ENCODE measurements around the gene SLC30A3. TPM values are rescaled to one million over a fixed set of nuclear protein-coding genes. Genes with fewer than 3 reads are reported as not detected.
A peak's percentile ranks its signal among the peaks of the same experiment; 100 is the strongest.

The SLC30A3 gene
- total and polyA plus RNA-seq, 3 donors from 2014 or later: 111 to 160 (median 130) TPM

GRCh38 chr2:27233341-27233740 lies 29.5 kb downstream of the SLC30A3 start:
- Histone ChIP-seq H3K27ac (no peak overlapping the region), H3K4me3 (no peak overlapping the region), H3K36me3 (ENCODE audit: low read depth, missing control alignments) (no peaks in the 10 kb centered on the region), H3K27me3 (no peaks in the 10 kb centered on the region), H3K9me3 (no peaks in the 10 kb centered on the region), H3K4me1 (peaks cover 4% of the 10 kb centered on the region)
- 93% methylated on average over 14 of the region's 14 CpGs; no CpG with 5 or more reads in 1 of the 2 donors for WGBS, 2 donors
- TF ChIP-seq, protein P1, sequence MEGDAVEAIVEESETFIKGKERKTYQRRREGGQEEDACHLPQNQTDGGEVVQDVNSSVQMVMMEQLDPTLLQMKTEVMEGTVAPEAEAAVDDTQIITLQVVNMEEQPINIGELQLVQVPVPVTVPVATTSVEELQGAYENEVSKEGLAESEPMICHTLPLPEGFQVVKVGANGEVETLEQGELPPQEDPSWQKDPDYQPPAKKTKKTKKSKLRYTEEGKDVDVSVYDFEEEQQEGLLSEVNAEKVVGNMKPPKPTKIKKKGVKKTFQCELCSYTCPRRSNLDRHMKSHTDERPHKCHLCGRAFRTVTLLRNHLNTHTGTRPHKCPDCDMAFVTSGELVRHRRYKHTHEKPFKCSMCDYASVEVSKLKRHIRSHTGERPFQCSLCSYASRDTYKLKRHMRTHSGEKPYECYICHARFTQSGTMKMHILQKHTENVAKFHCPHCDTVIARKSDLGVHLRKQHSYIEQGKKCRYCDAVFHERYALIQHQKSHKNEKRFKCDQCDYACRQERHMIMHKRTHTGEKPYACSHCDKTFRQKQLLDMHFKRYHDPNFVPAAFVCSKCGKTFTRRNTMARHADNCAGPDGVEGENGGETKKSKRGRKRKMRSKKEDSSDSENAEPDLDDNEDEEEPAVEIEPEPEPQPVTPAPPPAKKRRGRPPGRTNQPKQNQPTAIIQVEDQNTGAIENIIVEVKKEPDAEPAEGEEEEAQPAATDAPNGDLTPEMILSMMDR (IDR thresholded peaks at IDR 0.05): no peak
- no peak for TF ChIP-seq POLR2A (IDR thresholded peaks at IDR 0.05)
- no peak for DNase-seq
- intact Hi-C loops (cut with DNase I; ENCODE audit: low total_unique reads): no loop called here

DNA sequence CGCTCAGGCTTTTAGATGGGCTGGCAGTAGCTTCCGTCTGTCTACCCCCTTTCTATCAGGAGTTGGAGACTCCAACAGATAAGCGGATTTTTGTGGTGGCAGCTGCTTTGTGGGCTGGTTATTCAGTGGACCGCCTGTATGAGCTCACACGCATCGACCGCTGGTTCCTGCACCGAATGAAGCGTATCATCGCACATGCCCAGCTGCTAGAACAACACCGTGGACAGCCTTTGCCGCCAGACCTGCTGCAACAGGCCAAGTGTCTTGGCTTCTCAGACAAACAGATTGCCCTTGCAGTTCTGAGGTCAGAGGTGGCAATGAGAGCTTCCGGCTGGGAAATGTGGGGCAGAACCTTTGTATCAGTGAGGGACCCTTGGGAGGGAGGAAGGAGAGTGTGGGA lies 30.9 kb downstream of the SLC30A3 start:
- Histone ChIP-seq H3K27ac (no peak overlapping the region), H3K4me1 (peaks cover 14% of the 10 kb centered on the region), H3K36me3 (ENCODE audit: low read depth, missing control alignments) (no peaks in the 10 kb centered on the region), H3K9me3 (no peaks in the 10 kb centered on the region), H3K27me3 (no peaks in the 10 kb centered on the region), H3K4me3 (no peak overlapping the region)
- TF ChIP-seq POLR2A (IDR thresholded peaks at IDR 0.05): no peak
- TF ChIP-seq, protein P1 (IDR thresholded peaks at IDR 0.05): no peak
- WGBS, 2 donors: 93 to 94% methylated on average over 9 to 13 of the region's 13 CpGs
- intact Hi-C loops (cut with DNase I; ENCODE audit: low total_unique reads): no loop called here
- DNase-seq: no peak

DNA sequence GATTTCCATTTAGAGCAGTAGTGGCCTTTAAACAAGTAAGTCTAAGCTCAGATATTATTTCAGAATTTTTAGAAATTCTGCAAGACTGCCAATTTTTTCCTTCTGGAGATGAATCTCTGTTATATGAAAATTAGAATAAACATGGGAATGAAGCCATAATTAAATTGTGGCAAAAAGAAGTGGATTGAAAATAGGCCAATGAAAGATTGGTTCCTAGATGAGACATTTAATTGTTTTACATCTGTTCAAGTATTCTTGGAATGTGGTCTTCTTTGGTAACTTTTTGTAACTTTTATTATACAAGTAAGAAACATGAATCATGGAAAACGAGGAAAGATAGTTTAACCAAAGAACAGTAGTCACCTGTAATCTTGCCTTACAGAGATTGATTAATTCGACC lies 35.3 kb downstream of the SLC30A3 start:
- Histone ChIP-seq H3K36me3 (ENCODE audit: low read depth, missing control alignments) (no peaks in the 10 kb centered on the region), H3K27ac (peak overlapping the region in 1 of 2 donors; percentile 7), H3K9me3 (no peaks in the 10 kb centered on the region), H3K27me3 (no peaks in the 10 kb centered on the region), H3K4me1 (peaks cover 14% of the 10 kb centered on the region), H3K4me3 (no peak overlapping the region)
- no peak for TF ChIP-seq POLR2A (IDR thresholded peaks at IDR 0.05)
- TF ChIP-seq, protein P1 (IDR thresholded peaks at IDR 0.05): no peak
- intact Hi-C loops (cut with DNase I; ENCODE audit: low total_unique reads): no loop called here
- 48 to 51% methylated on average over 2 of the region's 2 CpGs for WGBS, 2 donors
- no peak for DNase-seq

GRCh38 chr2:27225526-27225925 lies 37.3 kb downstream of the SLC30A3 start:
- no peak for DNase-seq
- Histone ChIP-seq H3K4me3 (no peak overlapping the region), H3K9me3 (no peaks in the 10 kb centered on the region), H3K27me3 (no peaks in the 10 kb centered on the region), H3K36me3 (ENCODE audit: low read depth, missing control alignments) (no peaks in the 10 kb centered on the region), H3K4me1 (peaks cover 14% of the 10 kb centered on the region), H3K27ac (no peak overlapping the region)
- intact Hi-C loops (cut with DNase I; ENCODE audit: low total_unique reads): no loop called here
- TF ChIP-seq, protein P1 (IDR thresholded peaks at IDR 0.05): no peak
- TF ChIP-seq POLR2A (IDR thresholded peaks at IDR 0.05): no peak
- WGBS, 2 donors: 92 to 93% methylated on average over 9 of the region's 9 CpGs

DNA sequence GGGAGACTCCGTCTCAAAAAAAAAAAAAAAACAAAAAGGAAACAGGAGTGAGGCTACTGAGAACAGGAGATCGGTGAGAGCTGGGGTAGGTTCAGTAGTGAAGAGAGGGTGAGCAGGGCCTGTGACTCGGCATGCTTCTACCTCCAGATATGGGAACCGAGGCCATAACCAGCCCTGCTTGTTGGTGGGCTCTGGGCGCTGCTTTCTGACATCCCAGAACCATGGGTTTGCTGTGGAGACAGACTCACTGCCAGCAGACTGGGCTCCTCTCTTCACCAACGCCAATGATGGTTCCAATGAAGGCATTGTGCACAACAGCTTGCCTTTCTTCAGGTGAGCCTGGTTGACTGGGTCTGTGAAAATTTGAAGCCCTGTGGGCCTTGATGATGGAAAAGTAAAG lies 39.4 kb downstream of the SLC30A3 start:
- H3K4me1 ChIP-seq: peaks cover 18% of the 10 kb centered on the region
- no peak for DNase-seq
- no peak overlapping the region for H3K27ac ChIP-seq
- no peak overlapping the region for H3K4me3 ChIP-seq
- H3K9me3 ChIP-seq: no peaks in the 10 kb centered on the region
- H3K27me3 ChIP-seq: no peaks in the 10 kb centered on the region
- TF ChIP-seq, protein P1 (IDR thresholded peaks at IDR 0.05): no peak
- no peak for TF ChIP-seq POLR2A (IDR thresholded peaks at IDR 0.05)
- H3K36me3 ChIP-seq (ENCODE audit: low read depth, missing control alignments): no peaks in the 10 kb centered on the region
- intact Hi-C loops (cut with DNase I; ENCODE audit: low total_unique reads): no loop called here
- 93 to 95% methylated on average over 6 of the region's 6 CpGs for WGBS, 2 donors

Measured in testis (tissue), 3 donors.